Lower lobe of right lung (tissue), 2 donors: ENCODE results near the gene PCED1B. TPM values are rescaled to one million over a fixed set of nuclear protein-coding genes. Genes with fewer than 3 reads are reported as not detected.

Source experiments
- ATAC-seq, 2 donors: fragments of 200-7000 bp; cut with Tn5 transposase; one replicate each; pipeline ENCODE4 v1.9.1; 2020 to 2022; ENCODE audit warnings: mild to moderate bottlenecking in 2 of 2, moderate library complexity in 2 of 2
- DNase-seq: peaks from one replicate; pipeline ENCODE4 v3.0.0-alpha.2; 2020
- H3K27ac ChIP-seq: fragments of 200-600 bp; one replicate; pipeline ENCODE4 v1.8.0; 2022
- H3K27me3 ChIP-seq: fragments of 200-600 bp; one replicate; pipeline ENCODE4 v1.8.0; 2022; ENCODE audit warnings: low read depth
- H3K36me3 ChIP-seq: fragments of 200-600 bp; one replicate; pipeline ENCODE4 v1.8.0; 2022; ENCODE audit warnings: mild to moderate bottlenecking
- H3K4me1 ChIP-seq: fragments of 200-600 bp; one replicate; pipeline ENCODE4 v1.8.0; 2022
- H3K4me3 ChIP-seq: fragments of 200-600 bp; one replicate; pipeline ENCODE4 v1.8.0; 2022; ENCODE audit warnings: mild to moderate bottlenecking
- H3K9me3 ChIP-seq: fragments of 200-600 bp; one replicate; pipeline ENCODE4 v1.8.0; 2022
- intact Hi-C: fragments of 100-400 bp; cut with DNase I; formaldehyde crosslinking; loops from one replicate; pipeline ENCODE4 v1.11.0; 2022
- total RNA-seq: library from RNA; stranded (reverse); fragmentation: NEBNext Ultra II Directional; extraction: Animal tissue kit (Norgen Biotek cat#: 25700); gene quantifications from one replicate; pipeline ENCODE4 v1.2.1, GENCODE V29; 2021
- TF ChIP-seq, protein P1 (sequence below): fragments of 200-600 bp; IDR thresholded peaks from one replicate; pipeline ENCODE4 v1.8.0; 2022; ENCODE audit warnings: antibody characterized with exemption, mild to moderate bottlenecking
- donor health status: DM: no; HTN: yes; CAD: no; lungs with severe emphysema.

The PCED1B gene
- total RNA-seq, 1 donor from 2014 or later, result 13.4 TPM

DNA sequence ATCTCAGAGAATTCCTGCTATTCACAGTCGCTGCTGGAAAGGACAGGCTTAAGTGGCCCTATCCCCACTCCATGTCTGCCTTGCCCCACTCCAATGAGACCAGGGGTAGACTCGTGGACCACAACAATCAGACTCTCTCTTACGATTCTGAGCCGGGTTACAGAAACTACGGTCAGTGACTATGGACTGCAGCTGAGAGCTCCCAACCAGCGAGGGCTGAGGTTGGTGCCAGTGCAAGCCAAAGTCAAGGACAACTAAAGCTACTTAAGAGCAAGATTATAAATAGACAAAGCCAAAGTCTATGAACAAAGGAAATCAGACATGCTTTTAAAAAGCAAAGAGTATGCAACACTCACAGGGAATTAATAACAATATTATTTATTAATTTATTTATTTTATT is 18.7 kb downstream of the PCED1B start:
- peaks cover 14% of the 10 kb centered on the region for H3K4me1 ChIP-seq
- TF ChIP-seq, protein P1, sequence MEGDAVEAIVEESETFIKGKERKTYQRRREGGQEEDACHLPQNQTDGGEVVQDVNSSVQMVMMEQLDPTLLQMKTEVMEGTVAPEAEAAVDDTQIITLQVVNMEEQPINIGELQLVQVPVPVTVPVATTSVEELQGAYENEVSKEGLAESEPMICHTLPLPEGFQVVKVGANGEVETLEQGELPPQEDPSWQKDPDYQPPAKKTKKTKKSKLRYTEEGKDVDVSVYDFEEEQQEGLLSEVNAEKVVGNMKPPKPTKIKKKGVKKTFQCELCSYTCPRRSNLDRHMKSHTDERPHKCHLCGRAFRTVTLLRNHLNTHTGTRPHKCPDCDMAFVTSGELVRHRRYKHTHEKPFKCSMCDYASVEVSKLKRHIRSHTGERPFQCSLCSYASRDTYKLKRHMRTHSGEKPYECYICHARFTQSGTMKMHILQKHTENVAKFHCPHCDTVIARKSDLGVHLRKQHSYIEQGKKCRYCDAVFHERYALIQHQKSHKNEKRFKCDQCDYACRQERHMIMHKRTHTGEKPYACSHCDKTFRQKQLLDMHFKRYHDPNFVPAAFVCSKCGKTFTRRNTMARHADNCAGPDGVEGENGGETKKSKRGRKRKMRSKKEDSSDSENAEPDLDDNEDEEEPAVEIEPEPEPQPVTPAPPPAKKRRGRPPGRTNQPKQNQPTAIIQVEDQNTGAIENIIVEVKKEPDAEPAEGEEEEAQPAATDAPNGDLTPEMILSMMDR, result no peak
- intact Hi-C loops, result no loop called here
- no peak overlapping the region for H3K4me3 ChIP-seq
- ATAC-seq (no peak), DNase-seq (no peak)
- no peaks in the 10 kb centered on the region for H3K36me3 ChIP-seq
- no peaks in the 10 kb centered on the region for H3K9me3 ChIP-seq
- H3K27ac ChIP-seq, result no peak overlapping the region
- no peaks in the 10 kb centered on the region for H3K27me3 ChIP-seq

DNA sequence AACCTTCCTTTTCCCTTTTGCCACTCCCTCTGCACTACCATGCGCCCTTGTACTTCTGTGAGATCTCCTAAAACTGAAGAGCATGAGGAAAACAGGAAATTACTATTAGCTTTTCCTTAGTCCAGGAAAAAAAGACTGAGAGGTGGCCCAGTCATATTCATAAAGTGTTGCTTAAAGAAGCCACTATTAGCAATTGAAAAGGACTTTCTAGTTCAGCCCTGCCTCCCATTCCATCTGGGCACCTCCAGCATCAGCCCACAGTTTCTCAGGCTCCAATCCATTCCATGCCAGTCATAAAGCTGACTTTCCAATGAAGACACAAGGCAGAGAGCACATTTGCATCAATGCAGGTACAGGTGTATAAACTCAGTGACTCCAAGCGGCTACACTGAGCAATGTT is 20.2 kb downstream of the PCED1B start:
- no peaks in the 10 kb centered on the region for H3K9me3 ChIP-seq
- H3K4me3 ChIP-seq, result no peak overlapping the region
- intact Hi-C loops, result no loop called here
- ATAC-seq, result no peak
- TF ChIP-seq, protein P1, result no peak
- no peak for DNase-seq
- peaks cover 14% of the 10 kb centered on the region for H3K4me1 ChIP-seq
- no peaks in the 10 kb centered on the region for H3K27me3 ChIP-seq
- no peak overlapping the region for H3K27ac ChIP-seq
- H3K36me3 ChIP-seq, result no peaks in the 10 kb centered on the region

DNA sequence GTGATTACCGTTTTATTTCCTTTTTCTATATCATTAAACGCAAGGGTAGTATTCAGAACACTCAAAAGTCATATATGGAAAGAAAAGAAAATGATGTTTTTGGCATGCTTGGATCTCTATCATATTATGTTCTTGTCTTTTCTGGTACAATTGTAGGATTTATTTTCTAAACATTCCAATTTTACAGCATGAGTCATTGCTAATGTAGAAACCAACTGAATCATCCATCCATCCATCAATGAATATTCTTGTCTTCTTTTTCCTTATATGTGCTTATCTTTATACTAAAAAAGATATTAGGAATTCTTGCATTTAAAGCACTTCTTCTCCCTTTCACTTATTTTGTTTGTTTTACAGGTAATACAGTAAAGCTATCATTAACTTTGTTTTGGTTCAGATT is 20.7 kb downstream of the PCED1B start:
- Histone ChIP-seq H3K9me3 (no peaks in the 10 kb centered on the region), H3K27ac (no peak overlapping the region), H3K4me1 (peaks cover 14% of the 10 kb centered on the region), H3K27me3 (no peaks in the 10 kb centered on the region), H3K36me3 (no peaks in the 10 kb centered on the region), H3K4me3 (no peak overlapping the region)
- no peak for ATAC-seq
- no peak for DNase-seq
- TF ChIP-seq, protein P1, result no peak
- intact Hi-C loops, result no loop called here

DNA sequence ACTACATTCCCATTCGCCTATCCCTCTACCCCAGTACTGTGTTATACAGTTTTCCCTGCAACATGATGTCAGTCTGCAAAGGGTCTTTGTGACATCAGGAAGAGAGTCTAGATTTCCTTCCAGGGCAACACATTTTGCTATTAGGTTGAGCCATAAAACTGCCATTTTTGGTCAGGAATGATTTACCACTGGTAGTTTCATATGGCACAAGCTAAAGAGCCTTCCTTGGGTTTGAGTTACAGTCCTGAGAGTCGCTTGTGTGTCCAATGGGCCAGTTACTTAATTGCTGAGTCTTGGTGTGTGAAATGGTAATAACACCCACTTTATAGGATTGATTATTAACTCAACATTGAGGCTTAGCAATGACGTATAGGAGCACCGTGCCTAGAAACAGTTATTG is 23.0 kb downstream of the PCED1B start:
- H3K4me1 ChIP-seq, result peaks cover under 1% of the 10 kb centered on the region
- H3K27me3 ChIP-seq, result no peaks in the 10 kb centered on the region
- DNase-seq (no peak), ATAC-seq (no peak)
- H3K27ac ChIP-seq, result peak overlapping the region; percentile 27
- no peaks in the 10 kb centered on the region for H3K9me3 ChIP-seq
- intact Hi-C loops, result no loop called here
- H3K36me3 ChIP-seq, result no peaks in the 10 kb centered on the region
- TF ChIP-seq, protein P1, result no peak
- H3K4me3 ChIP-seq, result no peak overlapping the region

DNA sequence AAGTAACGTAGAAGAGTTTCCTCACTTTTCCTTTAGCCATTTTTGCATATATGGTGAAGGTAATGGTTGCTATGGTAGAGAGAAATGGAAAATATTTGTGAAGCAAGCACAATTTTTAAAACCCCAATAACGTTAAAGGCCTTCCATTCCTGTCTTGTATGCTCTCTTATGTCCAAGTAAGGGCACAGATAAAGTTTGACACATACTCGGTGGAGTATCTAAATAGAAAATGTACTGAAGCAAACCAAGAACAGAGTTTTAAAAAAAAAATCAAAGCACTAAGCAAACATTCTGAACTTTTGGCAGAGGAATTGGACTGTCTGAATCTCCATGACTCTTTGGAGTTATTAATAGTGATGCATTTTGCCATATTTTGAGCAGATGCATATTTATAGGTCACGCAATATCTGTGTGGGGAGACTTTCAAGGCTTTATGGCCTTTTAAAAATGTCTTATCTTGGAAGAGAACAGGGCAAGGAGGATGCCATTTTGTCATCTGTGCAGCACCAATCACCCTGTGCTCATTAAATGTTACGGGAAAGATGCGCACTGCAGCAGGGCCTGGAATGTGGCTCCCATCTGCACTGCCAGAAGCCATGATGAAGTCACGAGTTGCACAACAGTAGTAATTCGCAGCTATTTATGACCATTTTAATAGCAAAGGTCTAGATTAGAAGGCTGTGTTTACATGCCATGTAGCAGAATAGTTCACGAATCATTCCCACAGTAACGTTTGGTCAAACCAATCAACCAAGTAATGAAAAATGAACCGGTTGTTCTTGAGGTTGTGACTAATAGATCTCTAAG is 23.6 kb downstream of the PCED1B start:
- TF ChIP-seq, protein P1, result no peak
- Histone ChIP-seq H3K4me1 (no peaks in the 10 kb centered on the region), H3K4me3 (no peak overlapping the region), H3K27me3 (no peaks in the 10 kb centered on the region), H3K9me3 (no peaks in the 10 kb centered on the region), H3K27ac (no peak overlapping the region), H3K36me3 (no peaks in the 10 kb centered on the region)
- no peak for DNase-seq
- intact Hi-C loops, result no loop called here
- peak in 1 of 2 donors; percentile 69 for ATAC-seq
